Osteoblast (primary cell): ENCODE measurements around the gene TNFRSF4. TPM values are rescaled to one million over a fixed set of nuclear protein-coding genes. Genes with fewer than 3 reads are reported as not detected.

ENCODE experiments used
- DNase-seq: peaks from one replicate; pipeline ENCODE4 v3.0.0; 2011; ENCODE audit warnings: low spot score, mixed read lengths; ENCODE audit not compliant: insufficient read length; ENCODE audit errors: missing footprints
- H2AFZ ChIP-seq: 2 replicates; pipeline ENCODE4 v1.6.0; 2011; ENCODE audit warnings: mild to moderate bottlenecking, low read length
- H3K27ac ChIP-seq: 2 replicates; pipeline ENCODE4 v1.5.1; 2011; ENCODE audit warnings: mild to moderate bottlenecking, low read depth, low read length, moderate library complexity
- H3K27me3 ChIP-seq: 2 replicates; pipeline ENCODE4 v1.6.0; 2012; ENCODE audit warnings: mild to moderate bottlenecking, control low read depth, inconsistent platforms, low read length, moderate library complexity; ENCODE audit not compliant: insufficient read depth
- H3K36me3 ChIP-seq: 2 replicates; pipeline ENCODE4 v1.5.1; 2011; ENCODE audit warnings: mild to moderate bottlenecking, low read length, control low read depth, moderate library complexity; ENCODE audit not compliant: insufficient read depth
- H3K4me1 ChIP-seq: 2 replicates; pipeline ENCODE4 v1.5.1; 2011; ENCODE audit warnings: mild to moderate bottlenecking, low read length, control low read depth, moderate library complexity; ENCODE audit not compliant: insufficient read depth
- H3K4me2 ChIP-seq: 2 replicates; pipeline ENCODE4 v1.6.0; 2011; ENCODE audit warnings: mild to moderate bottlenecking, low read length; ENCODE audit not compliant: insufficient read depth
- H3K4me3 ChIP-seq: fragments of 200-600 bp; sonication (generic); 3 replicates; pipeline ENCODE4 v1.5.1; 2012; ENCODE audit warnings: mild to moderate bottlenecking, low read length, inconsistent platforms; ENCODE audit not compliant: insufficient read depth
- H3K79me2 ChIP-seq: 2 replicates; pipeline ENCODE4 v1.6.0; 2012; ENCODE audit warnings: mild to moderate bottlenecking, low read length, control low read depth, inconsistent platforms; ENCODE audit not compliant: insufficient read depth
- H3K9me3 ChIP-seq: 2 replicates; pipeline ENCODE4 v1.5.1; 2011; ENCODE audit warnings: low read depth, low read length, control low read depth
- H4K20me1 ChIP-seq: 2 replicates; pipeline ENCODE4 v1.6.0; 2012; ENCODE audit warnings: mild to moderate bottlenecking, low read length, control low read depth; ENCODE audit not compliant: insufficient read depth
- total RNA-seq: library from RNA; depleted of rRNA; stranded (reverse); fragments of >200 nt; gene quantifications from 2 replicates; pipeline ENCODE4 v1.2.3, GENCODE V29; 2012
- TF ChIP-seq, protein P1 (sequence below): IDR thresholded peaks from 2 replicates; pipeline ENCODE4 v1.5.1; 2011; ENCODE audit warnings: mild to moderate bottlenecking, low read depth, low read length, moderate library complexity; ENCODE audit errors: extremely low read depth

TNFRSF4 gene
- total RNA-seq, 1 donor = under 0.01 TPM

- no peak overlapping the region for H3K4me3 ChIP-seq
- no peaks in the 10 kb centered on the region for H3K4me1 ChIP-seq
- no peaks in the 10 kb centered on the region for H3K9me3 ChIP-seq
- H4K20me1 ChIP-seq = no peaks in the 10 kb centered on the region
- no peaks in the 10 kb centered on the region for H3K79me2 ChIP-seq
- H2AFZ ChIP-seq = no peak overlapping the region
- DNase-seq = no peak
- H3K4me2 ChIP-seq = no peak overlapping the region
- H3K27ac ChIP-seq = no peak overlapping the region
- TF ChIP-seq, protein P1, sequence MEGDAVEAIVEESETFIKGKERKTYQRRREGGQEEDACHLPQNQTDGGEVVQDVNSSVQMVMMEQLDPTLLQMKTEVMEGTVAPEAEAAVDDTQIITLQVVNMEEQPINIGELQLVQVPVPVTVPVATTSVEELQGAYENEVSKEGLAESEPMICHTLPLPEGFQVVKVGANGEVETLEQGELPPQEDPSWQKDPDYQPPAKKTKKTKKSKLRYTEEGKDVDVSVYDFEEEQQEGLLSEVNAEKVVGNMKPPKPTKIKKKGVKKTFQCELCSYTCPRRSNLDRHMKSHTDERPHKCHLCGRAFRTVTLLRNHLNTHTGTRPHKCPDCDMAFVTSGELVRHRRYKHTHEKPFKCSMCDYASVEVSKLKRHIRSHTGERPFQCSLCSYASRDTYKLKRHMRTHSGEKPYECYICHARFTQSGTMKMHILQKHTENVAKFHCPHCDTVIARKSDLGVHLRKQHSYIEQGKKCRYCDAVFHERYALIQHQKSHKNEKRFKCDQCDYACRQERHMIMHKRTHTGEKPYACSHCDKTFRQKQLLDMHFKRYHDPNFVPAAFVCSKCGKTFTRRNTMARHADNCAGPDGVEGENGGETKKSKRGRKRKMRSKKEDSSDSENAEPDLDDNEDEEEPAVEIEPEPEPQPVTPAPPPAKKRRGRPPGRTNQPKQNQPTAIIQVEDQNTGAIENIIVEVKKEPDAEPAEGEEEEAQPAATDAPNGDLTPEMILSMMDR = no peak
- H3K36me3 ChIP-seq = no peaks in the 10 kb centered on the region
- H3K27me3 ChIP-seq = peaks cover 32% of the 10 kb centered on the region
Observed at GRCh38 chr1:1169429-1170214, 44.3 kb downstream of the TNFRSF4 start.

DNA sequence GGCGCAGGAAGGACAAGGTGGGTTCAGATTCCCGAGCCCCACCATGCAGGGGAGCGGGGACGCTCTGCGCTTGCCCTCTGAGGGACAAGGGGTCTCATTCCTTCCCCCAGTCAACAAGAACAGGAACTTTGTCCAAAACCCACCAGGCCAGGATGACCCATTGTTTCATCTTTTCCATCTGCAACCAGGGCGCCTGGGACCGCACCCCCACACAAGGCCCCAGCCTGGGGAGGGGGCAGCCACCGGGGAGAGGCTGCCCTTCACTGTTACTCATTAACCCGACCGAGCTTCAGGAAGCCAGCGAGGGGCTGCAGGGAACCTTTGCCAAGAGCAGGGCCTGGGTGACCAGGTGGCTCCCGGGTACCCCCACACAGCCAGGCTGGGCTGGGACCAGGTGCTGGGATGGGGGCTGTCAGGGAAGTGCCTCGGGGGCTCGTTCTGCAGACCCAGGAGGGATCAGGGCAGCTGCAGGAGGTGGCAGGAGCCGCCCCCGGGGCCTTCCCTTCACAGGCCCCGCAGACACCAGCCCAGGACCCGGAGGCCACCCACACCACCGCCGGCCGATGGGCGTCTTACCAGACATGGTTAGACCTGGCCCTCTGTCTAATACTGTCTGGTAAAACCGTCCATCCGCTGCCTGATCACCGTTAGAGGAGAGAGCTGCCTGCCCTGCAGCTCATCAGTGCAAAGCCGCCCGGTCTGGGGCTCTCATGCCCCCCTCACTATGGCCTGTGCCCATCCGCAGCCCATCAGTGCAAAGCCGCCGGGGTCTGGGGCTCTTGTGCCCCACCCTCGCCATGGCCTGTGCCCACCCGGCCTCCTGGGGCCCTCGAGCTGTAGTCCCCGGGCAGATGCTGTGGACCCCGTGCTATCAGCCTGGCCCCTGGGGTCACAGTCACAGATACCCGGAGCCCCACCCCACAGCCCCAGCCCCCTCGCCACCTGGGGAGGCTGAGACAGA, 45.2 kb downstream of the TNFRSF4 start:
- Histone ChIP-seq H3K4me3 (no peak overlapping the region), H4K20me1 (no peaks in the 10 kb centered on the region), H3K4me1 (no peaks in the 10 kb centered on the region), H3K9me3 (no peaks in the 10 kb centered on the region), H3K4me2 (no peak overlapping the region), H3K79me2 (no peaks in the 10 kb centered on the region), H3K27ac (no peak overlapping the region), H3K36me3 (no peaks in the 10 kb centered on the region), H3K27me3 (peaks cover 29% of the 10 kb centered on the region), H2AFZ (no peak overlapping the region)
- TF ChIP-seq, protein P1 = no peak
- no peak for DNase-seq

GRCh38 chr1:1167841-1168450, 46.0 kb downstream of the TNFRSF4 start:
- H3K9me3 ChIP-seq = no peaks in the 10 kb centered on the region
- H2AFZ ChIP-seq = no peak overlapping the region
- H3K4me3 ChIP-seq = no peak overlapping the region
- no peaks in the 10 kb centered on the region for H3K36me3 ChIP-seq
- H3K79me2 ChIP-seq = no peaks in the 10 kb centered on the region
- H3K27ac ChIP-seq = no peak overlapping the region
- no peaks in the 10 kb centered on the region for H3K4me1 ChIP-seq
- H3K4me2 ChIP-seq = no peak overlapping the region
- no peaks in the 10 kb centered on the region for H4K20me1 ChIP-seq
- H3K27me3 ChIP-seq = peaks cover 21% of the 10 kb centered on the region
- no peak for DNase-seq
- TF ChIP-seq, protein P1 = no peak
